A673 (cell line): ENCODE measurements around the gene CACNA2D4. TPM values are rescaled to one million over a fixed set of nuclear protein-coding genes. Genes with fewer than 3 reads are reported as not detected.

Source experiments
- BruUV-seq: library from RNA; stranded (reverse); fragments of 400-500 nt; replicated peaks from 2 replicates; lab custom pipeline; 2021; lab: Mats Ljungman, UMichigan
- CTCF ChIA-PET: fragments of 300-600 bp; sonication (Branson Sonifier 250); formaldehyde crosslinking; loops from one replicate; lab custom pipeline; 2022; ENCODE audit warnings: antibody characterized with exemption; lab: Charles Lee
- POLR2A ChIA-PET: fragments of 300-600 bp; sonication (Branson Sonifier 250); formaldehyde crosslinking; loops from one replicate; lab custom pipeline; 2022; ENCODE audit warnings: antibody characterized with exemption; ENCODE audit not compliant: low non-redundant PET; lab: Charles Lee
- DNase-seq: peaks from one replicate; pipeline ENCODE4 v3.0.0-alpha.2; 2015; ENCODE audit warnings: low spot score
- H3K27ac ChIP-seq: fragments of 200-600 bp; sonication (generic); 2 replicates; pipeline ENCODE4 v1.5.1; 2016; ENCODE audit warnings: mixed run types, low read depth, mild to moderate bottlenecking, mixed read lengths, antibody characterized with exemption, low read length; ENCODE audit not compliant: poor library complexity, severe bottlenecking
- H3K27me3 ChIP-seq: fragments of 200-600 bp; sonication (generic); replicated peaks from 2 replicates; pipeline ENCODE4 v1.6.1; 2017; ENCODE audit warnings: mixed run types, low read depth, mild to moderate bottlenecking, mixed read lengths, antibody characterized with exemption, low read length; ENCODE audit not compliant: insufficient read depth, poor library complexity
- H3K36me3 ChIP-seq: fragments of 200-600 bp; sonication (generic); 2 replicates; pipeline ENCODE4 v1.6.1; 2016; ENCODE audit warnings: mixed run types, mild to moderate bottlenecking, mixed read lengths, antibody characterized with exemption, low read length; ENCODE audit not compliant: insufficient read depth, poor library complexity, severe bottlenecking
- H3K4me1 ChIP-seq: fragments of 200-600 bp; sonication (generic); 2 replicates; pipeline ENCODE4 v1.6.1; 2017; ENCODE audit warnings: mixed run types, mild to moderate bottlenecking, mixed read lengths, antibody characterized with exemption, low read length; ENCODE audit not compliant: insufficient read depth, poor library complexity, severe bottlenecking
- H3K4me3 ChIP-seq: fragments of 200-600 bp; sonication (generic); 2 replicates; pipeline ENCODE4 v1.5.1; 2016; ENCODE audit warnings: low read depth, mixed run types, mild to moderate bottlenecking, mixed read lengths, low read length; ENCODE audit not compliant: poor library complexity, severe bottlenecking
- H3K9me3 ChIP-seq: fragments of 200-600 bp; sonication (generic); 2 replicates; pipeline ENCODE4 v1.6.1; 2016; ENCODE audit warnings: mixed run types, low read depth, mild to moderate bottlenecking, mixed read lengths, antibody characterized with exemption, low read length; ENCODE audit not compliant: poor library complexity, severe bottlenecking
- EZH2 ChIP-seq: fragments of 200-600 bp; sonication (generic); IDR thresholded peaks from 2 replicates; pipeline ENCODE4 v1.6.1; 2017; ENCODE audit warnings: borderline replicate concordance, low read depth, mild to moderate bottlenecking, mixed read lengths, antibody characterized with exemption, low read length; ENCODE audit not compliant: poor library complexity, severe bottlenecking
- intact Hi-C: fragments of 100-400 bp; cut with micrococcal nuclease; formaldehyde crosslinking; loops from one replicate; pipeline ENCODE4 v1.10.0; 2022; ENCODE audit not compliant: unreplicated experiment
- total RNA-seq: library from RNA; stranded (reverse); gene quantifications from 2 replicates; pipeline ENCODE4 v1.2.3, GENCODE V29; 2021
- TF ChIP-seq, protein P1 (sequence below): fragments of 300-800, 200-600 bp; sonication (generic); conservative IDR thresholded peaks from 2 replicates; pipeline ENCODE4 v1.5.1; 2017; ENCODE audit warnings: low read depth, mild to moderate bottlenecking, antibody characterized with exemption, low read length, moderate library complexity, mixed read lengths

Gene CACNA2D4
- total RNA-seq, 1 experiment from 2014 or later, result 0.41 TPM

DNA sequence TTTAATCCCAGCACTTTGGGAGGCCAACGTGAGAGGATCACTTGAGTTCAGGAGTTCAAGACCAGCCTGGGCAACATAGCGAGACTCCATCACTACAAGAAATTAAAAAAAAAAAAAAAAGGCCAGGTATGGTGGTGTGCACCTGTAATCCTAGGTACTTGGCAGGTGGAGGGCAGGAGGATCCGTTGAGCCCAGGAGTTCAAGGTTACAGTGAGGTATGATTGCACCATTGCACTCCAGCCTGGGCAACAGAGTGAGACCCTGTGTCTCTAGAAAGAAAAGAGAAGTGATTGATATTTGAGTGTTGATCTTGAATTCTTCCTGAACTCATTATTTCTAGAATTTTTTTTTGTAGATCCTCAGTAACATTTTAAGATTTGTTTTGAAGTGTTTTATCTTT is 168.2 kb downstream of the CACNA2D4 start:
- Histone ChIP-seq H3K4me1 (peaks cover 5% of the 10 kb centered on the region), H3K36me3 (peaks cover 3% of the 10 kb centered on the region), H3K27me3 (no peaks in the 10 kb centered on the region), H3K9me3 (peaks cover 26% of the 10 kb centered on the region), H3K27ac (no peak overlapping the region), H3K4me3 (no peak overlapping the region)
- BruUV-seq, result no TSS peak
- ChIA-PET POLR2A (no interaction called here), CTCF (no interaction called here)
- TF ChIP-seq, protein P1, sequence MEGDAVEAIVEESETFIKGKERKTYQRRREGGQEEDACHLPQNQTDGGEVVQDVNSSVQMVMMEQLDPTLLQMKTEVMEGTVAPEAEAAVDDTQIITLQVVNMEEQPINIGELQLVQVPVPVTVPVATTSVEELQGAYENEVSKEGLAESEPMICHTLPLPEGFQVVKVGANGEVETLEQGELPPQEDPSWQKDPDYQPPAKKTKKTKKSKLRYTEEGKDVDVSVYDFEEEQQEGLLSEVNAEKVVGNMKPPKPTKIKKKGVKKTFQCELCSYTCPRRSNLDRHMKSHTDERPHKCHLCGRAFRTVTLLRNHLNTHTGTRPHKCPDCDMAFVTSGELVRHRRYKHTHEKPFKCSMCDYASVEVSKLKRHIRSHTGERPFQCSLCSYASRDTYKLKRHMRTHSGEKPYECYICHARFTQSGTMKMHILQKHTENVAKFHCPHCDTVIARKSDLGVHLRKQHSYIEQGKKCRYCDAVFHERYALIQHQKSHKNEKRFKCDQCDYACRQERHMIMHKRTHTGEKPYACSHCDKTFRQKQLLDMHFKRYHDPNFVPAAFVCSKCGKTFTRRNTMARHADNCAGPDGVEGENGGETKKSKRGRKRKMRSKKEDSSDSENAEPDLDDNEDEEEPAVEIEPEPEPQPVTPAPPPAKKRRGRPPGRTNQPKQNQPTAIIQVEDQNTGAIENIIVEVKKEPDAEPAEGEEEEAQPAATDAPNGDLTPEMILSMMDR, result no peak
- no peak for TF ChIP-seq EZH2
- no peak for DNase-seq
- intact Hi-C loops, result no loop called here

DNA sequence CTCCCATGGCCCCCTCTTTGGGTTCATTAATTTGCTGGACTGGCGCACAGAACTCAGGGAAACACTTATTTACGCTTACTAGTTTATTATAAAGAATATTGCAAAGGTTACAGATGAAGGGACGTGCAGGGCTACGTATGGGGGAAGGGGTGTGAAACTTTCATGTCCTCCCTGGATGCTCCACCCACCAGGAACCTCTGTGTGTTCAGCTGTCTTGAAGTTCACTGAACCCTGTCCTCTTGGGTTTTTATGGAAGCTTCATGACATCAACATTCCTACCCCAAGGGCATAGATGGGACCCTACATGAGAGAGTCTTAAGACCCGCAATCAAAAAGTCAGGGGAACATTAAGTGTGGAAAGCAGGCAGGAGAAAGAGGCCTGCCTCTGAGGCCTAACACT is 169.4 kb downstream of the CACNA2D4 start:
- H3K27ac ChIP-seq, result no peak overlapping the region
- H3K4me1 ChIP-seq, result peaks cover 5% of the 10 kb centered on the region
- H3K4me3 ChIP-seq, result no peak overlapping the region
- ChIA-PET POLR2A (no interaction called here), CTCF (no interaction called here)
- no peaks in the 10 kb centered on the region for H3K36me3 ChIP-seq
- TF ChIP-seq, protein P1, result no peak
- TF ChIP-seq EZH2, result no peak
- H3K27me3 ChIP-seq, result no peaks in the 10 kb centered on the region
- peaks cover 26% of the 10 kb centered on the region for H3K9me3 ChIP-seq
- no peak for DNase-seq
- no TSS peak for BruUV-seq
- intact Hi-C loops, result no loop called here

DNA sequence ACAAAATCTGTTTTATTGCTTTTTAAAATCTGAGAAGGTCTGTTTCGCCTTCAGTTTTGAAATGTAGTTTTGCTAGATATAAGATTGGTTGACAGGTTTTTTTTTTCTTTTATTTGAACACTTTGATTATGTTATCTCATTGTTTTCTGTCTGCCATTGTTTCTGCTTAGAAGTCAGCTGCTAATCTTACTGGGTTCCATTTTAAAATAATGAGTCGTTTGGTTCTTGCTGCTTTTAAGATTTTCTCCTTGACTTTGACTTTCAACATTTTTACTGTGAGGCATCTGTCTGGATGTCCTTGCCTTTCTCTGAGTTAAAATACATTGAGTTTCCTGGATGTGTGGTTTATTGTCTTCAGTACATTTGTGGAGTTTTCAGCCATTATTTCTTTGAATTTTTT is 170.8 kb downstream of the CACNA2D4 start:
- H3K27ac ChIP-seq, result no peak overlapping the region
- H3K4me3 ChIP-seq, result no peak overlapping the region
- H3K36me3 ChIP-seq, result no peaks in the 10 kb centered on the region
- no peaks in the 10 kb centered on the region for H3K4me1 ChIP-seq
- no peak for DNase-seq
- intact Hi-C loops, result no loop called here
- peaks cover 26% of the 10 kb centered on the region for H3K9me3 ChIP-seq
- TF ChIP-seq, protein P1, result no peak
- TF ChIP-seq EZH2, result no peak
- POLR2A ChIA-PET, result no interaction called here
- CTCF ChIA-PET, result no interaction called here
- BruUV-seq, result no TSS peak
- no peaks in the 10 kb centered on the region for H3K27me3 ChIP-seq
